Large intestine (tissue), 3 donors: ENCODE results near the gene KIRREL3. TPM values are rescaled to one million over a fixed set of nuclear protein-coding genes. Genes with fewer than 3 reads are reported as not detected.

Experiments used
- DNase-seq, 2 donors: peaks; one replicate each; pipeline versions ENCODE4 v3.0.0 to v3.0.0-alpha.2; 2013
- H3K27ac ChIP-seq: one replicate; pipeline ENCODE4 v1.5.1; 2013; ENCODE audit warnings: low read length
- H3K27me3 ChIP-seq: 2 replicates; pipeline ENCODE4 v1.6.1; 2013; ENCODE audit warnings: low read length; ENCODE audit not compliant: control insufficient read depth, insufficient read depth
- H3K36me3 ChIP-seq: 2 replicates; pipeline ENCODE4 v1.6.1; 2013; ENCODE audit warnings: low read length; ENCODE audit not compliant: control insufficient read depth, insufficient read depth
- H3K4me1 ChIP-seq: one replicate; pipeline ENCODE4 v1.6.1; 2013; ENCODE audit warnings: low read length; ENCODE audit not compliant: control insufficient read depth, insufficient read depth
- H3K4me3 ChIP-seq: one replicate; pipeline ENCODE4 v1.5.1; 2013; ENCODE audit warnings: low read length
- H3K9me3 ChIP-seq: one replicate; pipeline ENCODE4 v1.6.1; 2013; ENCODE audit warnings: mild to moderate bottlenecking, low read depth, low read length, moderate library complexity; ENCODE audit not compliant: control insufficient read depth
- WGBS: methylation state at CpG from one replicate; pipeline ENCODE4 v1.1.5; 2013; ENCODE audit warnings: low lambda C conversion rate; ENCODE audit not compliant: insufficient coverage; 5-methylcytosine and 5-hydroxymethylcytosine counted together
- polyA plus RNA-seq: library from polyadenylated mRNA; unstranded; fragments of 120-200 nt; gene quantifications from one replicate; pipeline ENCODE4 v1.2.1, GENCODE V29; 2013

The KIRREL3 gene
- polyA plus RNA-seq, 1 donor = 0.96 TPM

- no peak overlapping the region for H3K27ac ChIP-seq
- no CpG with 5 or more reads among the region's 19 CpGs for WGBS
- no peak overlapping the region for H3K4me3 ChIP-seq
- no peaks in the 10 kb centered on the region for H3K4me1 ChIP-seq
- H3K9me3 ChIP-seq = no peaks in the 10 kb centered on the region
- DNase-seq = no peak
- H3K36me3 ChIP-seq = no peaks in the 10 kb centered on the region
- H3K27me3 ChIP-seq = no peaks in the 10 kb centered on the region
These were observed 316.5 kb downstream of the KIRREL3 start for GRCh38 chr11:126683766-126684728.

GRCh38 chr11:126682590-126682989 is 318.0 kb downstream of the KIRREL3 start:
- Histone ChIP-seq H3K4me1 (no peaks in the 10 kb centered on the region), H3K9me3 (no peaks in the 10 kb centered on the region), H3K4me3 (no peak overlapping the region), H3K27ac (no peak overlapping the region), H3K27me3 (no peaks in the 10 kb centered on the region), H3K36me3 (no peaks in the 10 kb centered on the region)
- WGBS = no CpG with 5 or more reads among the region's 8 CpGs
- no peak for DNase-seq

DNA sequence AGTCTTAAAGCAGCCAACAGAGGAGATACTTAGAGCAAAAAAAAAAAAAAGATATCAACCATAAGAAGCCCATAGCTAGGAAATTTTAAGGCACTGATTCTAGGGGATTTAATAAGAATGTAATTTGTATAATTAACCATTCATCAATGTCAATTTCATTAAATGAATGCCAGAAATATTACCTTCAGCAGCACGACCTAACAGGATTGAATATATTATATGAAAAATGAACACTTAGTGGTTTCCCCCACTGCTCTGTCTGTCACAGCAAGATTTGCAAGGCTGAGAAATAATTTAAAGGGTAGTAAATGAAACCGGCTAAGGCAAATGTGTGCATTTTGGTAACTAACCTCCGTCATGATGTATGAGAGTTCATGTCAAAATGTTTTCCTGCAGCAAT is 319.9 kb downstream of the KIRREL3 start:
- Histone ChIP-seq H3K27ac (no peak overlapping the region), H3K9me3 (no peaks in the 10 kb centered on the region), H3K4me3 (no peak overlapping the region), H3K27me3 (no peaks in the 10 kb centered on the region), H3K4me1 (no peaks in the 10 kb centered on the region), H3K36me3 (no peaks in the 10 kb centered on the region)
- WGBS = 100% methylated on average over 1 of the region's 3 CpGs
- no peak for DNase-seq

DNA sequence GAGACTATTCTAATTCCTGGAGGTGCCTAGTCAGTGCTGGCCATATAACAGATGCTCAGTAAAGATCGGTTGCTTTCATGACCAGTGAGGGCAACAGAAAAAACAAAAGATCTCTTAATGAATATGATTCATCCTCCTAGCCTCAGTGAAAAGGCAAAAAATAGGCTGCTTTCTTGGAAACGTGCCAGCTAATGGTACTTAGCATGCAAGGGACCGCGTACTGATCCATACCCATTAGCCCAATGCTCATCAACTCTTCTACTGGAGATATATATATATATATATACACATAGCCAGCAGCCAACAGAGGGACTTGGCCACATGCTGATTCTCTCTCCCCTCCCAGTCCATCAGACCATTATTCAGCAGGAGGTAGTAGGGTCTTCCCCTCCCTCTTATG is 320.4 kb downstream of the KIRREL3 start:
- Histone ChIP-seq H3K27me3 (no peaks in the 10 kb centered on the region), H3K36me3 (no peaks in the 10 kb centered on the region), H3K4me1 (no peaks in the 10 kb centered on the region), H3K9me3 (no peaks in the 10 kb centered on the region), H3K27ac (no peak overlapping the region), H3K4me3 (no peak overlapping the region)
- DNase-seq = no peak
- WGBS = no CpG with 5 or more reads among the region's 4 CpGs

GRCh38 chr11:126679033-126679432 is 321.5 kb downstream of the KIRREL3 start:
- Histone ChIP-seq H3K4me3 (no peak overlapping the region), H3K27me3 (no peaks in the 10 kb centered on the region)
- no CpG with 5 or more reads among the region's 2 CpGs for WGBS

DNA sequence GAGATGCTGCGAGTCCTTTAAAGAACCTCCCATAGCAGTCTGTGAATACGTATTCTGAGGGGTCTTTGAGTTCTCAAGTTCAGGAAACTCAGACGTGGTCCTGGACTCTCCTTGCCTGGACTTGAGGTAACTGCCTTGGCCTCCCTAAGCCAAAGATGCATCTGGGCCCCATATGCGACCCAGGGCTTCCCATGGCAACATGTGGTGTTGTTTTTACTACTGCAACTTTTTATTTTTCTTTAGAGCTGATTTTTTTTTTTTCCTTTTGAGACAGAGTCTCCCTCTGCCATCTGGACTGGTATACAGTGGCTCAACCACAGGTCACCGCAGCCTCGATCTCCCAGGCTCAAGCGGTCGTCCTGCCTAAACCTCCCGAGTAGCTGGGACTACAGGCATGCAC is 324.0 kb downstream of the KIRREL3 start:
- Histone ChIP-seq H3K4me1 (no peaks in the 10 kb centered on the region), H3K36me3 (no peaks in the 10 kb centered on the region), H3K4me3 (no peak overlapping the region), H3K27me3 (peaks cover 2% of the 10 kb centered on the region), H3K27ac (no peak overlapping the region), H3K9me3 (no peaks in the 10 kb centered on the region)
- WGBS = no CpG with 5 or more reads among the region's 9 CpGs
- DNase-seq = no peak

More at GRCh38 chr11:126679033-126679432, 321.5 kb downstream of the KIRREL3 start:
- no peaks in the 10 kb centered on the region for H3K4me1 ChIP-seq
- no peaks in the 10 kb centered on the region for H3K36me3 ChIP-seq
- H3K9me3 ChIP-seq = no peaks in the 10 kb centered on the region
- H3K27ac ChIP-seq = no peak overlapping the region
- DNase-seq = no peak

DNA sequence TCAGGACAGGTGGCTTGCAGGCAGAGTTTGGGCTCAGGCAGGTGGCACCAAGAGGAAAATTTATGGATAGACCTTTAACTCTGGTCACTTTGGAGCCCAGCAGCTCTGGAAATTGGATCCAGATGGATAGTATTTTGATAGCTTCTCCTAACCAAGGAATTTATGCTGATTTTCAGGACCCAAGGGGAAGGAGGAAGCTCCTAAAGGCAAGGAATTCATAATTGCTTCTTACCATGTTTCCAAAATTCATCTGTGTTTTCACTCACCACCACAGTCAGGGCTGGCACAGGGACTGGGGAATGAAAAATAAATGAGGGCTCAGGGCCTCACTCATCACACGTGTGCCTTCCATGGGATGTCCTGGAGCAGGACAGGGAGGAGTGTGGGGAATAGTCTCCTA is 327.3 kb downstream of the KIRREL3 start:
- Histone ChIP-seq H3K9me3 (no peaks in the 10 kb centered on the region), H3K27me3 (peaks cover 6% of the 10 kb centered on the region), H3K4me1 (no peaks in the 10 kb centered on the region), H3K4me3 (no peak overlapping the region), H3K36me3 (no peaks in the 10 kb centered on the region), H3K27ac (no peak overlapping the region)
- no peak for DNase-seq
- no CpG with 5 or more reads among the region's 1 CpG for WGBS

DNA sequence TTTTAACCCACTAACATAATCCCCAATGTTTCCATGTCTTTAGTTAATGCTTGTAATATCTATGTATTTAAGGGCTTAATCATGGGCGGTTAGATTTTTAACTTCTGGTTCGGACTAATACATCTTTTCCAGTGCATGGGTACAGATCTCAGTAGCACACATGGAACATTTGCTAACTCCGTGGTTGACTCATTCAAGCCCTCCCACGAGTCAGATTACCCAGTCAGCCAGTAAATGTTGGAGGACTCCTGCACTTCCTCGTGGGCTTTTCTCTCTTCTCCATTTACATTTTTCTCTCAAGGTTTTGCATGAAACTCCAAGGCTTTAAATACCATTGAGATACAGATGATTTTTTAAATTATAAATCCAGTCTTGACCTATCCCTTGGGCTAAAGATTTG is 331.2 kb downstream of the KIRREL3 start:
- 60% methylated on average over 1 of the region's 5 CpGs for WGBS
- no peak overlapping the region for H3K4me3 ChIP-seq
- no peaks in the 10 kb centered on the region for H3K36me3 ChIP-seq

GRCh38 chr11:126664643-126665042 is 335.9 kb downstream of the KIRREL3 start:
- Histone ChIP-seq H3K27ac (no peak overlapping the region), H3K4me1 (no peaks in the 10 kb centered on the region), H3K9me3 (no peaks in the 10 kb centered on the region), H3K27me3 (peaks cover 7% of the 10 kb centered on the region), H3K36me3 (no peaks in the 10 kb centered on the region), H3K4me3 (no peak overlapping the region)
- 100% methylated on average over 2 of the region's 2 CpGs for WGBS
- DNase-seq = no peak

More for the DNA sequence above, 331.2 kb downstream of the KIRREL3 start:
- no peaks in the 10 kb centered on the region for H3K9me3 ChIP-seq
- no peaks in the 10 kb centered on the region for H3K4me1 ChIP-seq
- no peak for DNase-seq
- H3K27ac ChIP-seq = no peak overlapping the region
- H3K27me3 ChIP-seq = peaks cover 9% of the 10 kb centered on the region

GRCh38 chr11:126663749-126664592 is 336.6 kb downstream of the KIRREL3 start:
- H3K4me3 ChIP-seq = no peak overlapping the region
- WGBS = no CpG with 5 or more reads among the region's 3 CpGs
- H3K27me3 ChIP-seq = peaks cover 7% of the 10 kb centered on the region
- no peaks in the 10 kb centered on the region for H3K9me3 ChIP-seq
- no peak overlapping the region for H3K27ac ChIP-seq
- H3K36me3 ChIP-seq = no peaks in the 10 kb centered on the region
- DNase-seq = no peak
- no peaks in the 10 kb centered on the region for H3K4me1 ChIP-seq
